Keratinocyte (primary cell): ENCODE measurements around the gene CTNNA2.

ENCODE experiments used
- CTCF ChIP-seq, 3 experiments: IDR thresholded peaks in 1 of 3; conservative IDR thresholded peaks in 1 of 3; optimal IDR thresholded peaks in 1 of 3; 2 replicates in 2 of 3; 3 replicates in 1 of 3; pipeline versions ENCODE3 to v1.5.1; 2011; ENCODE audit warnings: low read length in 3 of 3, mild to moderate bottlenecking in 3 of 3, moderate library complexity in 2 of 3, control low read depth in 1 of 3, inconsistent platforms in 1 of 3; ENCODE audit not compliant: insufficient read depth in 2 of 3; ENCODE audit errors: extremely low read depth in 1 of 3
- EZH2 ChIP-seq: IDR thresholded peaks from one replicate; pipeline ENCODE4 v1.6.1; 2012; ENCODE audit warnings: inconsistent platforms, mild to moderate bottlenecking, low read length, moderate library complexity

- TF ChIP-seq CTCF (optimal IDR thresholded peaks at IDR 0.05 in 1 of 3, IDR thresholded peaks at IDR 0.05 in 1 of 3, conservative IDR thresholded peaks at IDR 0.05 in 1 of 3; ENCODE audit: extremely low read depth in 1 of 3, insufficient read depth in 2 of 3, low read length in 3 of 3): no peak
- TF ChIP-seq EZH2: no peak
Measured at GRCh38 chr2:79669714-79670113, 156.9 kb downstream of the CTNNA2 start.
